ENCODE measurements around the gene PRR12. TPM values are rescaled to one million over a fixed set of nuclear protein-coding genes. Genes with fewer than 3 reads are reported as not detected.
"Not testable (repeated sequence)": the region's sequence is repeated elsewhere in the genome, so short reads cannot be mapped to it uniquely, and the experiment has no call there.

The PRR12 gene
- total RNA-seq, 1 donor from 2014 or later: 2.4 TPM

- peak; percentile 95 for DNase-seq
Measured at GRCh38 chr19:49593233-49594113, 2.5 kb downstream of the PRR12 start.

GRCh38 chr19:49594157-49594992 lies 3.4 kb downstream of the PRR12 start:
- no peak for DNase-seq

- no peak for DNase-seq
Measured at GRCh38 chr19:49594993-49595818, 4.2 kb downstream of the PRR12 start.

GRCh38 chr19:49595819-49596404 lies 4.9 kb downstream of the PRR12 start:
- no peak for DNase-seq

DNA sequence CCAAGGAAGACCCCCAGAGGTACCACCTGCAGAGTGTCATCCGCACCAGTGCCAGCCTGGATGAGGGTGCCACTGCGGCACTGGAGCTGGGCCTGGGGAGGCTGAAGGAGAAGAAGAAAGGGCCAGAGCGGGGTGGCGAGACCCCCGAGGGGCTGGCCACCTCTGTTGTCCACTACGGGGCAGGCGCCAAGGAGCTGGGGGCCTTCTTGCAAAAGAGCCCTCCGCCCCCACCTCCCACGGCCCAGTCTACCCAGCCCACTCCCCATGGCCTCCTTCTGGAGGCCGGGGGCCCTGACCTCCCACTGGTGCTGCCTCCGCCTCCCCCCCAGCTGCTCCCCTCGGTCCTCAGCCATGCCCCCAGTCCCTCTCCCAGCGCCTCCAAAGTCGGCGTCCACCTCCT lies 5.4 kb downstream of the PRR12 start:
- no peak for DNase-seq

- DNase-seq: no peak
Measured at GRCh38 chr19:49596954-49597702, 6.1 kb downstream of the PRR12 start.

GRCh38 chr19:49597703-49597974 lies 6.7 kb downstream of the PRR12 start:
- DNase-seq: no peak

DNA sequence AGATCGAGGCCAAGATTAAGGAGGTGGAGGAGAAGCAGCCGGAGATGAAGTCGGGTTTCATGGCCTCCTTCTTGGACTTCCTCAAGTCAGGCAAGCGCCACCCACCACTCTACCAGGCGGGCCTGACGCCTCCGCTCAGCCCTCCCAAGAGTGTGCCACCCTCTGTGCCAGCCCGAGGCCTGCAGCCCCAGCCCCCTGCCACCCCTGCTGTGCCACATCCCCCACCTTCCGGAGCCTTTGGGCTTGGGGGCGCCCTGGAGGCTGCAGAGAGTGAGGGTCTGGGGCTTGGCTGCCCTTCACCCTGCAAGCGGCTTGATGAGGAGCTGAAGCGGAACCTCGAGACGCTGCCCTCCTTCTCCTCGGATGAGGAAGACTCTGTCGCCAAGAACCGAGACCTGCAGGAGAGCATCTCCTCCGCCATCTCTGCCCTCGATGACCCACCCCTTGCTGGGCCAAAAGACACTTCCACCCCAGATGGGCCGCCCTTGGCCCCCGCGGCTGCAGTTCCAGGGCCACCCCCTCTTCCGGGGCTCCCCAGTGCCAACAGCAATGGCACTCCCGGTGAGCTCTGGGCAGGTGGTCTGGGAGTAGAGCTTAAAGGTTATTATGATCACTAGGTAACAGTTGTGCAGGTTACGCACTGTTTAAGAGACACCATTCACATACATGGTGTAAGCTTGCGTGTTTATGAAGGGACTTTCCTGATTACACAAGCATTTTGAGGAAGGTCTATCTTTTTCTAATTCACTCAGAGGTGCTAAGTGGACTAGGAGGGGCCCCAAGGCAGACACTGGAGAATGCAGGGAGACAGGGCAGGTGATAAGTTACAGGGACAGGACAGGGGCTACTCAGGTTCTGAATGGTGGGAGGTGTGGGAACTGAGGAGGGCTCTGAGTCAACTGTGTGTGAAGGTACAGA lies 8.7 kb downstream of the PRR12 start:
- DNase-seq: no peak

- no peak for DNase-seq
Measured at GRCh38 chr19:49601482-49602038, 10.6 kb downstream of the PRR12 start.

- no peak for DNase-seq
Measured at GRCh38 chr19:49602806-49603205, 11.8 kb downstream of the PRR12 start.

DNA sequence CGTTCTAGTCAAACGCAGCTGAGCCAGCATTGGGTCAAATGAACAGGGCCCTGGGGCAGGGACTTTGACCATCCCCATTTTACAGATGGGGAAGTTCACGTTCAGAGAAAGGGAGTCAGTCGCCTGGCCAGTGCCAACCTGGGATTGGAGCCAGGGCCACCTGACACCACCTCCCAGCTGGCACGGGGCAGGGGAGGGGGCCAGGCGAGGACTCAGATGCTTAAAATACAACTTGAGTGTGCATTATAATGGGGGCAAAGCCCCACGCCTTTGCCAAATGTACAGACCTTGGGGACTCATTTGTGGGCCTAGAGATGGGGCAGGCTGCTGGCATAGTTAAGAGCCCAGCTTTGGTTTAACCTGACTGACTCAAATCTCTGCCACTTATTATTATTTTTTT lies 14.6 kb downstream of the PRR12 start:
- DNase-seq: no peak

GRCh38 chr19:49609499-49610092 lies 18.6 kb downstream of the PRR12 start:
- no peak for DNase-seq

- peak; percentile 74 for DNase-seq
Measured at GRCh38 chr19:49613374-49613773, 22.4 kb downstream of the PRR12 start.

DNA sequence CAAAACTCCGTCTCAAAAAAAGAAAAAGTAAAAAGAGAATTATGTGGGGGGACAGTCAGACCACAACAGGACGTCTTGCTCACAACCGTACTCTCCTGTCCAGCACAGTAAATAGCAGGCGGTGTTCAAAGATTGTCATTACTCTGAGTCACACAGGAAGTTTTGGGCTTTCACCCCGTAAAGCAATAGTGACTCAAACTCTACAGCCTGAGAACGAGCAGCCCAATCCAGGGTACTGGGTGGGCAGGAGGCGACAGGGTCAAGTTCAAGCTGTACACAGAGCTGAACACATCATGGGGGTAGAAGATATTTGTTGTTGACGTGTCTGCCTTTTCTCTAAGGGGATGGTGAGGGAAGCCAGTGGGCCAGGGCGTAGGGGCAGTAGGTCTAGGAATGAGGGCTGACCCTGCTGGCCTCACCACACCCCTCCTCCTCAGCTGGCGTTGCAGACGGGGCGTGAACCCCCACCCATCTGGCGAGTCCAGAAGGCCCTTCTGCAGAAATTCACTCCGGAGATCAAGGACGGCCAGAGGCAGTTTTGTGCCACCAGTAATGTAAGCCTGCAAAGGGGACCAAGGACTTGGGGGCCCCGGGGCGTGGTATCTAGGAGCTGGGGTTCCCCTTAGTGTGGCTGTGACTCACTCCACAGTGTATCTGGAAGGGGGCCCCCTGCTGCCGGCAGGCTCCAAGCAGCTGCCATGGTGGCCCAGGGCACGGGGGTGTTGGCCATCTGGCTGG lies 23.3 kb downstream of the PRR12 start:
- peak; percentile 90 for DNase-seq

GRCh38 chr19:49615861-49616260 lies 24.9 kb downstream of the PRR12 start:
- no peak for DNase-seq

DNA sequence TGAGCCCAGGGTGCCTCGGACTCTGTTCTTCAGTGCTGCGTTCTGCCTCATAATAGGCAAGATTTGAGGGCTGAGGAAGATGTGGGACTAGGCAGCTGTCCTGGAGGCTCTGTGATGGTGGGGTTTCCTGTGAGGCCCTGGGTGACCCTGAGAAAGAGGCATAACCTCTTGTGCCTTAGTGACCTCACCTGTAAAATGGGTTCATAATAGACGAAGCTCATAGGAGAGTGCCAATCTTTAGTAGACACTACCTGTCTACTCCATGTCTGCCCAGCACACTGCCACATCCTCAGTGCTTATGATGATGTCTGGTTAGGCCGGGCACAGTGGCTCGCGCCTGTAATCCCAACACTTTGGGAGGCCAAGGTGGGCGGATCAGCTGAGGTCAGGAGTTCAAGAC lies 25.6 kb downstream of the PRR12 start:
- DNase-seq: no peak

- DNase-seq: no peak
Measured at GRCh38 chr19:49616945-49617344, 26.0 kb downstream of the PRR12 start.

GRCh38 chr19:49617860-49618259 lies 26.9 kb downstream of the PRR12 start:
- DNase-seq: not testable (repeated sequence)

All from dermis blood vessel endothelial cell (primary cell).